Stimulated activated CD4-positive, alpha-beta T cell treated with anti-CD3 and anti-CD28 coated beads, Interleukin-4, amount 100 ng/mL, for 4 hours (primary cell): Measurements from ENCODE around the gene PMFBP1.

Experiments
- DNase-seq, 2 experiments: peaks; one replicate each; pipeline ENCODE4 v3.0.0-alpha.2; 2020

The PMFBP1 gene

GRCh38 chr16:72187551-72187950, 15.6 kb upstream of the PMFBP1 start:
- no peak for DNase-seq

- DNase-seq, result no peak
Measured at GRCh38 chr16:72182976-72183375, 11.0 kb upstream of the PMFBP1 start.

- DNase-seq, result no peak
Measured at GRCh38 chr16:72179204-72179970, 7.4 kb upstream of the PMFBP1 start.

GRCh38 chr16:72174726-72175125, 2.8 kb upstream of the PMFBP1 start:
- no peak for DNase-seq

- DNase-seq, result no peak
Measured at GRCh38 chr16:72173997-72174396, 2.0 kb upstream of the PMFBP1 start.

- no peak for DNase-seq
Measured at GRCh38 chr16:72171236-72171635, 719 bp downstream of the PMFBP1 start.

- no peak for DNase-seq
Measured at GRCh38 chr16:72169708-72170107, 2.2 kb downstream of the PMFBP1 start.

GRCh38 chr16:72168365-72168764, 3.6 kb downstream of the PMFBP1 start:
- DNase-seq, result no peak

- DNase-seq, result no peak
Measured at GRCh38 chr16:72166954-72167561, 4.9 kb downstream of the PMFBP1 start.

- no peak for DNase-seq
Measured at GRCh38 chr16:72166151-72166550, 5.8 kb downstream of the PMFBP1 start.

- no peak for DNase-seq
Measured at GRCh38 chr16:72164691-72165090, 7.3 kb downstream of the PMFBP1 start.

- no peak for DNase-seq
Measured at GRCh38 chr16:72162105-72162692, 9.8 kb downstream of the PMFBP1 start.

GRCh38 chr16:72159801-72160200, 12.2 kb downstream of the PMFBP1 start:
- DNase-seq, result no peak

GRCh38 chr16:72159386-72159785, 12.6 kb downstream of the PMFBP1 start:
- DNase-seq, result no peak

- DNase-seq, result no peak
Measured at GRCh38 chr16:72149676-72150464, 22.1 kb downstream of the PMFBP1 start.

GRCh38 chr16:72142476-72142875, 29.5 kb downstream of the PMFBP1 start:
- DNase-seq, result no peak

- DNase-seq, result no peak
Measured at GRCh38 chr16:72139908-72140307, 32.0 kb downstream of the PMFBP1 start.

GRCh38 chr16:72138064-72138572, 33.8 kb downstream of the PMFBP1 start:
- no peak for DNase-seq

GRCh38 chr16:72137380-72138063, 34.4 kb downstream of the PMFBP1 start:
- DNase-seq, result no peak

GRCh38 chr16:72134507-72134906, 37.4 kb downstream of the PMFBP1 start:
- DNase-seq, result no peak

GRCh38 chr16:72132726-72133125, 39.2 kb downstream of the PMFBP1 start:
- no peak for DNase-seq

GRCh38 chr16:72131036-72131435, 40.9 kb downstream of the PMFBP1 start:
- DNase-seq, result no peak
